GM12801 (cell line): ENCODE data around the gene MACF1.

ENCODE experiments used
- TF ChIP-seq, protein P1 (sequence below): IDR thresholded peaks from one replicate; pipeline ENCODE4 v1.5.1; 2011; ENCODE audit warnings: control low read depth; ENCODE audit not compliant: insufficient read length; ENCODE audit errors: extremely low read depth

Gene MACF1

GRCh38 chr1:39392851-39393573, 188.5 kb downstream of the MACF1 start:
- TF ChIP-seq, protein P1, sequence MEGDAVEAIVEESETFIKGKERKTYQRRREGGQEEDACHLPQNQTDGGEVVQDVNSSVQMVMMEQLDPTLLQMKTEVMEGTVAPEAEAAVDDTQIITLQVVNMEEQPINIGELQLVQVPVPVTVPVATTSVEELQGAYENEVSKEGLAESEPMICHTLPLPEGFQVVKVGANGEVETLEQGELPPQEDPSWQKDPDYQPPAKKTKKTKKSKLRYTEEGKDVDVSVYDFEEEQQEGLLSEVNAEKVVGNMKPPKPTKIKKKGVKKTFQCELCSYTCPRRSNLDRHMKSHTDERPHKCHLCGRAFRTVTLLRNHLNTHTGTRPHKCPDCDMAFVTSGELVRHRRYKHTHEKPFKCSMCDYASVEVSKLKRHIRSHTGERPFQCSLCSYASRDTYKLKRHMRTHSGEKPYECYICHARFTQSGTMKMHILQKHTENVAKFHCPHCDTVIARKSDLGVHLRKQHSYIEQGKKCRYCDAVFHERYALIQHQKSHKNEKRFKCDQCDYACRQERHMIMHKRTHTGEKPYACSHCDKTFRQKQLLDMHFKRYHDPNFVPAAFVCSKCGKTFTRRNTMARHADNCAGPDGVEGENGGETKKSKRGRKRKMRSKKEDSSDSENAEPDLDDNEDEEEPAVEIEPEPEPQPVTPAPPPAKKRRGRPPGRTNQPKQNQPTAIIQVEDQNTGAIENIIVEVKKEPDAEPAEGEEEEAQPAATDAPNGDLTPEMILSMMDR, result no peak

- TF ChIP-seq, protein P1, result no peak
These were observed 189.2 kb downstream of the MACF1 start for GRCh38 chr1:39393645-39394044.

DNA sequence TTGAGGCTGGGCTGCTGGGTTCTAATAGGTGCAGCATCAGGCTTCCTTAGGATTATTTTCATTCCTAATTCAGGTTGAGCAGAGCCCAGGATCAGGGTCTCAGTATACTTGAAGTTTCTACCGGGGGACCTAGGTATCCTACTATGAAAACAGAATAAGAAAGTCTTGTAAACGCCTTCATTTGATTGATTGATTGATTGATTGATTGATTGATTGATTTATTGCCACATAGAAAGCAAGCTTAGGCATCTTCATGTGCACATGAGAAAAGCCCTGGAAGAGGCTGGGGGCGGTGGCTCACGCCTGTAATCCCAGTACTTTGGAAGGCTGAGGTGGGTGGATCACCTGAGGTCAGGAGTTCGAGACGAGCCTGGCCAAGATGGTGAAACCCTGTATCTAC, 189.6 kb downstream of the MACF1 start:
- TF ChIP-seq, protein P1, result no peak

- TF ChIP-seq, protein P1, result no peak
These were observed 190.1 kb downstream of the MACF1 start for GRCh38 chr1:39394598-39394997.

DNA sequence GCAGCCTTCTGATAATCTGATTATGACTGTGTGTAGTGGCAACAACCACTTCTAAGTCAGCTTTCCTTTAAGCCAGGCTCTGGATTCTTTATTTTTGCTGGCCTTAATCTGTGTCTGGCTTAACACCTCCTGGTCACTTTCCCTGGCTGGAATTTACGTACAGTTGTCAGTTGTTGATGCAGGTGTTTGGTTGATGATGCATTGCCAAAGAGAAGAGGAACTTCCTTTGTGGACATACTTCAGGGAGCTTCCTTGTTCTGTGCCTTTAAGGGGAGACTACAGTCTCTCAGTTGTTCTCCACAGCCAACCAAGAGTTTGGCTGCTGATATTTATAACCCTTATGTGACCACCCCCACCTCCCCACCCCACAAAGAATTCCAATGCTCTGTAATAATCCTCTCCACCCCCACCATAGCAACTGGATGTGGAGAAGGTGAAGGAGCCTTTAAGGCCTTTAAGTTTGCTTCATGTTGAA, 190.9 kb downstream of the MACF1 start:
- TF ChIP-seq, protein P1, result no peak

DNA sequence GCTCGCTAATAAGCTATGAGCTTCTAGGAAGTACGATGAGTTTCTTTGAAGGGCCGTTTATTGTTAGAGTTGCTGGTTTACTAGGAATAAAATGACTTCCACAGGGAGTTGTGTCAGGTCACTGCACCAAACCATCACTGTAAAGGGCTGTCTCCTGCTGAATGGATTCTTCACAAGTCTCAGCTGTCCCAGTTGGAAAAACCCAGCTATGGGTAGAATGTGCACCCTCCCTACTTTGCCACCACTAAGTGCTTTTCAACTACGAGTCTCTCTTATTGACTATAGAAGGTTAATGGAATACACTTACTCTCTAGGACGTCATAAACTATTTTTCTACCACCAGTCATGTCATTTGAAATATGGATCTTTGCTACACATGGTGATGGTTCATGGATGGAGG, 192.2 kb downstream of the MACF1 start:
- TF ChIP-seq, protein P1, result no peak

DNA sequence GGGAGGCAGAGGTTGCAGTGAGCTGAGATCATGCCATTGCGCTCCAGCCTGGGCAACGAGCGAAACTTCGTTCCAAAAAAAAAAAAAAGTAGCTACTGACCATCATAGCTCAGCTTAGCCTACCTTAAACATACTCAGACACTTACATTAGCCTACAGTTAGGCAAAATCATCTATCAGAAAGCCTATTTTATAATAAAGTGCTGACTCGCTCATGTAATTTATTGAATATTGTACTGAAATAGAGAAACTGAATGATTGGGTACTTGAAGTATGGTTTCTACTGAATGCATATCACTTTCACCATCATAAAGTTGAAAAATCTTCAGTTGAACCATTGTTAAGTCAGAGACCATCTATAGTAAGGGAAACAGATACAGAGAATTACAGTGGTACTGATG, 193.0 kb downstream of the MACF1 start:
- TF ChIP-seq, protein P1, result no peak
